ENCODE measurements around the gene SOWAHA. TPM values are rescaled to one million over a fixed set of nuclear protein-coding genes. Genes with fewer than 3 reads are reported as not detected.

The SOWAHA gene
- total RNA-seq, 1 donor from 2014 or later, result not detected

DNA sequence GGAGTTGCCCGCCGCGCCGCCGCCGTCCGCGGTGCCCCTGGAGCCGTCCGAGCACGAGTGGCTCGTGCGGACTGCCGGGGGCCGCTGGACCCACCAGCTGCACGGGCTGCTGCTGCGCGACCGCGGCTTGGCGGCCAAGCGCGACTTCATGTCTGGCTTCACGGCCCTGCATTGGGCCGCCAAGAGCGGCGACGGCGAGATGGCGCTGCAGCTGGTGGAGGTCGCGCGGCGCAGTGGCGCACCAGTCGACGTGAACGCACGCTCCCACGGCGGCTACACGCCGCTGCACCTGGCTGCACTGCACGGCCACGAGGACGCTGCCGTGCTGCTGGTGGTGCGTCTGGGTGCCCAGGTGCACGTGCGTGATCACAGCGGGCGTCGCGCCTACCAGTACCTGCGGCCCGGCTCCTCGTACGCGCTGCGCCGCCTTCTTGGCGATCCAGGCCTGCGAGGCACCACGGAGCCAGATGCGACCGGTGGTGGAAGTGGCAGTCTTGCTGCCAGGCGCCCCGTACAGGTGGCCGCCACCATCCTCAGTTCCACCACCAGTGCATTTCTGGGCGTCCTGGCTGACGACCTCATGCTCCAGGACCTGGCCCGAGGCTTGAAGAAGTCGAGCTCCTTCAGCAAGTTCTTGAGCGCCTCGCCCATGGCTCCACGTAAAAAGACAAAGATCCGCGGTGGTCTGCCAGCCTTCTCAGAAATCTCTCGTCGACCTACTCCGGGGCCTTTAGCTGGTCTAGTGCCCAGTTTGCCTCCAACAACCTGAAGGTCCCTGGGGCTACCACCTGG is 1.6 kb downstream of the SOWAHA start:
- no peak for DNase-seq (ENCODE audit: extremely low spot score, unreplicated experiment)
- Mint-ChIP-seq H3K4me3 (ENCODE audit: unreplicated experiment) (peak overlapping the region; percentile 22), H3K9me3 (ENCODE audit: unreplicated experiment) (no peaks in the 10 kb centered on the region), H3K27ac (ENCODE audit: unreplicated experiment) (no peak overlapping the region), H3K27me3 (ENCODE audit: unreplicated experiment) (peaks cover 32% of the 10 kb centered on the region), H3K4me1 (ENCODE audit: unreplicated experiment) (peaks cover 15% of the 10 kb centered on the region), H3K36me3 (ENCODE audit: unreplicated experiment) (no peaks in the 10 kb centered on the region)
- TF ChIP-seq, protein P1, sequence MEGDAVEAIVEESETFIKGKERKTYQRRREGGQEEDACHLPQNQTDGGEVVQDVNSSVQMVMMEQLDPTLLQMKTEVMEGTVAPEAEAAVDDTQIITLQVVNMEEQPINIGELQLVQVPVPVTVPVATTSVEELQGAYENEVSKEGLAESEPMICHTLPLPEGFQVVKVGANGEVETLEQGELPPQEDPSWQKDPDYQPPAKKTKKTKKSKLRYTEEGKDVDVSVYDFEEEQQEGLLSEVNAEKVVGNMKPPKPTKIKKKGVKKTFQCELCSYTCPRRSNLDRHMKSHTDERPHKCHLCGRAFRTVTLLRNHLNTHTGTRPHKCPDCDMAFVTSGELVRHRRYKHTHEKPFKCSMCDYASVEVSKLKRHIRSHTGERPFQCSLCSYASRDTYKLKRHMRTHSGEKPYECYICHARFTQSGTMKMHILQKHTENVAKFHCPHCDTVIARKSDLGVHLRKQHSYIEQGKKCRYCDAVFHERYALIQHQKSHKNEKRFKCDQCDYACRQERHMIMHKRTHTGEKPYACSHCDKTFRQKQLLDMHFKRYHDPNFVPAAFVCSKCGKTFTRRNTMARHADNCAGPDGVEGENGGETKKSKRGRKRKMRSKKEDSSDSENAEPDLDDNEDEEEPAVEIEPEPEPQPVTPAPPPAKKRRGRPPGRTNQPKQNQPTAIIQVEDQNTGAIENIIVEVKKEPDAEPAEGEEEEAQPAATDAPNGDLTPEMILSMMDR (IDR thresholded peaks at IDR 0.05), result no peak

DNA sequence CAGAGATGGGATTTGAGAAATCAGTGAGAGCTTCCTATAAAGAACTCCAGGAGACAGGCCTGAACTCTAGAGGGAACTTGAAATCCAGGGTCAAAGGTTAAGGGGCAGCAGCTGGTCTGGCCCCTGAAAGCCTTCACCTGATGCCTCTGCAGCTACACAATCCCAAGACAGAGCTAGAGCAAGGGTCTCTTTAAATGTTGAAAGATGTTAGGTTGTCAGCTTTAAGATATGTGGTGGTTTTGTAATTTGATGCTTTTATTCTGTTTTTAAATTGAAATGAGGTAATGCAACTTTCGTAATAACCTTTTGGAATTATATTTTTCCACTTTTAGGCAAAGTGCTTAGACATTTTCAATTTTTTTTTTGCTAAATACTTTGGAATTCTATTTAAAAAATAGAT is 2.4 kb downstream of the SOWAHA start:
- no peak for DNase-seq (ENCODE audit: extremely low spot score, unreplicated experiment)
- Mint-ChIP-seq H3K4me1 (ENCODE audit: unreplicated experiment) (peaks cover 19% of the 10 kb centered on the region), H3K9me3 (ENCODE audit: unreplicated experiment) (no peaks in the 10 kb centered on the region), H3K27ac (ENCODE audit: unreplicated experiment) (no peak overlapping the region), H3K27me3 (ENCODE audit: unreplicated experiment) (peaks cover 27% of the 10 kb centered on the region), H3K36me3 (ENCODE audit: unreplicated experiment) (no peaks in the 10 kb centered on the region), H3K4me3 (ENCODE audit: unreplicated experiment) (peak overlapping the region; percentile 22)
- TF ChIP-seq, protein P1 (IDR thresholded peaks at IDR 0.05), result no peak

DNA sequence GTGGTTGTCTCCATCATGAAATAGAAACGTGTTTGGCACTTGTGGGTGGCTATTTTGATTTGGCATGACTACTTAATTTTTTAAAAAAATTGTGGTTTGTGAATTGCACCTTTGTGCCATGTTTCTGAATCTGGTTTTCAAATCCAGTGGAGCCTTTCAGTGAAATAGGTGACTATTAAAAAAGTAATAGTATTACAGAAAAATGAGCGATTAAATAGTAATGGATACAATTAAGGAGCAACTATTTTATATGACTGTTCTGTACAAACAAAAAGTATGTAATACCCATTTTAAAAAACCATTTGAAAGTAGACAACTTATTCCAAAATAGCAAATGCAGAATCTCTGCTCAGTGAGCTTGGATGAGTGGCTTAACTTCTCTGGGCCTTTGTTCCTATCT is 3.0 kb downstream of the SOWAHA start:
- Mint-ChIP-seq H3K4me3 (ENCODE audit: unreplicated experiment) (no peak overlapping the region), H3K36me3 (ENCODE audit: unreplicated experiment) (no peaks in the 10 kb centered on the region), H3K4me1 (ENCODE audit: unreplicated experiment) (peaks cover 19% of the 10 kb centered on the region), H3K27ac (ENCODE audit: unreplicated experiment) (no peak overlapping the region), H3K9me3 (ENCODE audit: unreplicated experiment) (no peaks in the 10 kb centered on the region), H3K27me3 (ENCODE audit: unreplicated experiment) (peaks cover 21% of the 10 kb centered on the region)
- no peak for DNase-seq (ENCODE audit: extremely low spot score, unreplicated experiment)
- TF ChIP-seq, protein P1 (IDR thresholded peaks at IDR 0.05), result no peak

DNA sequence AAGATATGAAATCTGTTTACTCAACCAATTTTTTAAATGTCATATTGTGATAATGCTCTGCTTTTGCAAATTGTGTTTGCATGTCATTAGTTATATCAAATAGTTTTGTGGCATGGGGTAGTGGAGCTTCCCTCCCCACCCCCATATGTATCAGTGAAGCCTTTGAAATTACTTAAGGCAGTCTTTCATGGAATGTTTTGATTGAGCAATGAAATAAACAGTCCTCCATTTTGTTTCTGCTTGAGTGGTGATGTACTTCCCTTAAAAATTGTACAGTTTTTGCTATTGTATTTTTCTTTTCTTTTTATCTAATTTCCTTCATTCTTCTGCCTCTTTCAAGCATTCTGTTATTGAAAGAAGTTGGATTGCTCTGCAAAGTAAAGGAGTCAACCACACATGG is 3.5 kb downstream of the SOWAHA start:
- Mint-ChIP-seq H3K27me3 (ENCODE audit: unreplicated experiment) (peaks cover 16% of the 10 kb centered on the region), H3K9me3 (ENCODE audit: unreplicated experiment) (no peaks in the 10 kb centered on the region)
- no peak for DNase-seq (ENCODE audit: extremely low spot score, unreplicated experiment)

DNA sequence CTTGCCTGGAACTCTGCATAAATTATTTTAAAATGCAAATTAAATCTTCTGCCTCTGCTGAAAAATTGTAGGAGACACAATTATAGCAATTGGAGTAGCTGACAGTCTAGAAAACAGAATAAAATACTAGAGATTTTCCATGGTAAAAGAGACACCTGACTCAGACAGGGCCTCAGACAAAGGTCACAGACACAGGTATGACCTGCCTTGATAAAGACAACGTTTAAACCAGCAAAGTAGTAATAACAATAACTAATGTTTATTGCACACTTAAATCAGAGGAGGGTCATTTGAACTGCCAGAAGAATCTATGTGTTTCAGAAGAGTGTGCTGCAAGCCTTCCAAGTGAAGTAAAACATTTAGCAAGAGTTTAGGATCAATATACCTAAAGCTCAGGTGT is 3.9 kb downstream of the SOWAHA start:
- Mint-ChIP-seq H3K4me3 (ENCODE audit: unreplicated experiment) (no peak overlapping the region), H3K36me3 (ENCODE audit: unreplicated experiment) (no peaks in the 10 kb centered on the region), H3K27ac (ENCODE audit: unreplicated experiment) (no peak overlapping the region), H3K27me3 (ENCODE audit: unreplicated experiment) (peaks cover 11% of the 10 kb centered on the region), H3K9me3 (ENCODE audit: unreplicated experiment) (no peaks in the 10 kb centered on the region), H3K4me1 (ENCODE audit: unreplicated experiment) (peaks cover 24% of the 10 kb centered on the region)
- no peak for DNase-seq (ENCODE audit: extremely low spot score, unreplicated experiment)
- TF ChIP-seq, protein P1 (IDR thresholded peaks at IDR 0.05), result no peak

More for the DNA sequence above, 3.5 kb downstream of the SOWAHA start:
- Mint-ChIP-seq H3K4me1 (ENCODE audit: unreplicated experiment) (peaks cover 20% of the 10 kb centered on the region), H3K4me3 (ENCODE audit: unreplicated experiment) (no peak overlapping the region), H3K36me3 (ENCODE audit: unreplicated experiment) (no peaks in the 10 kb centered on the region), H3K27ac (ENCODE audit: unreplicated experiment) (no peak overlapping the region)
- TF ChIP-seq, protein P1 (IDR thresholded peaks at IDR 0.05), result no peak
